Psoas muscle (tissue), 8 donors: ENCODE data around the gene FAM131C. TPM values are rescaled to one million over a fixed set of nuclear protein-coding genes. Genes with fewer than 3 reads are reported as not detected.
A peak's percentile ranks its signal among the peaks of the same experiment; 100 is the strongest.
"Not testable (repeated sequence)": the region's sequence is repeated elsewhere in the genome, so short reads cannot be mapped to it uniquely, and the experiment has no call there.

Experiments used
- ATAC-seq, 4 donors: fragments of 200-7000 bp; cut with Tn5 transposase; one replicate each; pipeline ENCODE4 v1.9.1; 2020; ENCODE audit warnings: moderate library complexity in 3 of 4, mild to moderate bottlenecking in 2 of 4
- DNase-seq, 2 donors: peaks; one replicate each; pipeline ENCODE4 v3.0.0-alpha.2; 2020
- H3K27ac ChIP-seq: fragments of 200-600 bp; one replicate; pipeline ENCODE4 v1.8.0; 2022
- H3K27me3 ChIP-seq, 3 donors: fragments of 200-600 bp in 1 of 3; one replicate each; pipeline versions ENCODE4 v1.6.1 to v1.8.0; 2013 to 2022; ENCODE audit warnings: low read length in 2 of 3, mild to moderate bottlenecking in 2 of 3, moderate library complexity in 1 of 3; ENCODE audit not compliant: insufficient read depth in 3 of 3
- H3K36me3 ChIP-seq, 2 donors: fragments of 200-600 bp in 1 of 2; one replicate each; pipeline versions ENCODE4 v1.6.1 to v1.8.0; 2013 to 2022; ENCODE audit warnings: low read depth in 1 of 2, mild to moderate bottlenecking in 1 of 2, moderate library complexity in 1 of 2; ENCODE audit not compliant: insufficient read depth in 1 of 2
- H3K4me1 ChIP-seq: fragments of 200-600 bp; one replicate; pipeline ENCODE4 v1.8.0; 2022
- H3K4me3 ChIP-seq: fragments of 200-600 bp; one replicate; pipeline ENCODE4 v1.8.0; 2022; ENCODE audit warnings: mild to moderate bottlenecking
- H3K9me3 ChIP-seq: fragments of 200-600 bp; one replicate; pipeline ENCODE4 v1.8.0; 2022
- CTCF ChIP-seq: fragments of 200-600 bp; IDR thresholded peaks from one replicate; pipeline ENCODE4 v1.8.0; 2022; ENCODE audit warnings: antibody characterized with exemption
- WGBS, 3 donors: extraction: QIAGEN DNeasy Blood & Tissue Kit; methylation state at CpG; one replicate each; pipeline versions ENCODE4 v1.1.6 to v1.1.7; 2013; 5-methylcytosine and 5-hydroxymethylcytosine counted together
- intact Hi-C, 2 donors: fragments of 100-400 bp; cut with DNase I; formaldehyde crosslinking; loops; one replicate each; pipeline versions ENCODE4 v1.11.0 to v1.14.2; 2022
- polyA plus RNA-seq, 3 donors: library from polyadenylated mRNA; stranded (reverse); fragments of 200-250 nt; gene quantifications; one replicate each; pipeline ENCODE4 v1.2.3, GENCODE V29; 2013
- total RNA-seq, 4 donors: library from RNA; stranded (reverse); fragmentation: NEBNext Ultra II Directional in 2 of 4; extraction: Animal tissue kit (Norgen Biotek cat#: 25700) in 2 of 4; gene quantifications; one replicate each; pipeline versions ENCODE4 v1.2.1 to v1.2.4, GENCODE V29; 2021 to 2023
- donor health status: healthy with polysubstance abuse.
- donor health status: DM: no; HTN: no; CAD: no; lungs with moderate emphysema.
- donor health status: Bipolar disorder and iron deficiency.
- donor health status: healthy.
- donor health status: DM: yes; HTN: yes; CAD: no.
- donor health status: DM: no; HTN: no; CAD: no.
- donor health status: DM: no; HTN: no; CAD: no.
- donor health status: DM: yes; HTN: yes; CAD: no.

The FAM131C gene
- total and polyA plus RNA-seq, 7 donors = 0.01 to 0.51 (median 0.06) TPM; not detected in 4

GRCh38 chr1:16023050-16023653, 50.3 kb downstream of the FAM131C start:
- DNase-seq (no peak), ATAC-seq (no peak)
- intact Hi-C loops = no loop called here
- Histone ChIP-seq H3K27ac (no peak overlapping the region), H3K36me3 (no peaks in the 10 kb centered on the region), H3K9me3 (no peaks in the 10 kb centered on the region), H3K4me3 (no peak overlapping the region), H3K27me3 (no peaks in the 10 kb centered on the region), H3K4me1 (peaks cover 21% of the 10 kb centered on the region)
- 63 to 69% (median 64%) methylated on average over 7 of the region's 7 CpGs for WGBS, 3 donors
- TF ChIP-seq CTCF = no peak

GRCh38 chr1:16022393-16022792, 51.1 kb downstream of the FAM131C start:
- Histone ChIP-seq H3K36me3 (no peaks in the 10 kb centered on the region), H3K9me3 (no peaks in the 10 kb centered on the region), H3K27me3 (no peaks in the 10 kb centered on the region), H3K4me1 (peaks cover 25% of the 10 kb centered on the region), H3K4me3 (no peak overlapping the region), H3K27ac (no peak overlapping the region)
- 84 to 89% (median 89%) methylated on average over 11 of the region's 11 CpGs for WGBS, 3 donors
- TF ChIP-seq CTCF = no peak
- intact Hi-C loops = no loop called here
- ATAC-seq = no peak
- DNase-seq = no peak

GRCh38 chr1:16021681-16022080, 51.8 kb downstream of the FAM131C start, which contains the start of gene CLCNKA:
Gene CLCNKA, plus strand, starts transcription at chr1:16022036. Its CDS starts 584 bp downstream, at chr1:16022620.
- TF ChIP-seq CTCF = no peak
- ATAC-seq (no peak), DNase-seq (no peak)
- Histone ChIP-seq H3K9me3 (no peaks in the 10 kb centered on the region), H3K36me3 (no peaks in the 10 kb centered on the region), H3K27ac (peak within 1 kb of the TSS; percentile 100), H3K4me3 (no peak within 1 kb of the TSS), H3K27me3 (no peaks in the 10 kb centered on the region), H3K4me1 (peaks cover 25% of the 10 kb centered on the region)
- intact Hi-C loops = loop anchor here in 1 of 2 donors (1.0 kb wide), 1 partner anchor 23 kb away; no protein-coding TSS in a partner anchor
- 45 to 60% (median 48%) methylated on average over 6 of the region's 6 CpGs for WGBS, 3 donors

- H3K4me3 ChIP-seq, DNase-seq, H3K36me3 ChIP-seq, H3K27me3 ChIP-seq, ATAC-seq, H3K9me3 ChIP-seq: not testable (repeated sequence)
- intact Hi-C loops = loop anchor here in 1 of 2 donors (1.0 kb wide), 1 partner anchor 23 kb away; no protein-coding TSS in a partner anchor
- H3K4me1 ChIP-seq = peaks cover 28% of the 10 kb centered on the region
- peak overlapping the region; percentile 100 for H3K27ac ChIP-seq
- WGBS, 3 donors = 80 to 86% (median 83%) methylated on average over 8 to 9 of the region's 9 CpGs
Observed at GRCh38 chr1:16020878-16021277, 52.6 kb downstream of the FAM131C start.

- H3K4me3 ChIP-seq = no peak overlapping the region
- ATAC-seq (no peak), DNase-seq (peak; percentile 30 to 63)
- TF ChIP-seq CTCF = no peak
- 53 to 72% (median 57%) methylated on average over 6 of the region's 6 CpGs for WGBS, 3 donors
- H3K9me3 ChIP-seq = no peaks in the 10 kb centered on the region
- no peaks in the 10 kb centered on the region for H3K36me3 ChIP-seq
- H3K27me3 ChIP-seq = no peaks in the 10 kb centered on the region
- intact Hi-C loops = no loop called here
- peaks cover 32% of the 10 kb centered on the region for H3K4me1 ChIP-seq
- H3K27ac ChIP-seq = peak overlapping the region; percentile 100
Observed at GRCh38 chr1:16020325-16020724, 53.1 kb downstream of the FAM131C start.
